ENCODE results near the gene ISLR. TPM values are rescaled to one million over a fixed set of nuclear protein-coding genes. Genes with fewer than 3 reads are reported as not detected.

Gene ISLR
- total RNA-seq, 1 donor from 2014 or later = 85.6 TPM

- Histone ChIP-seq H3K36me3 (ENCODE audit: control insufficient read depth in 3 of 3, insufficient read depth in 3 of 3, low read length in 3 of 3) (no peaks in the 10 kb centered on the region), H3K9ac (ENCODE audit: low read depth in 1 of 3, low read length in 3 of 3) (no peak within 1 kb of the TSS), H3K4me3 (ENCODE audit: low read length in 3 of 3) (no peak within 1 kb of the TSS), H3K27ac (ENCODE audit: low read depth, low read length) (no peak within 1 kb of the TSS), H3K4me1 (ENCODE audit: control insufficient read depth in 3 of 3, insufficient read depth in 3 of 3, low read length in 3 of 3) (peaks cover 9 to 10% (median 9%) of the 10 kb centered on the region in 3 donors), H3K9me3 (ENCODE audit: control insufficient read depth in 3 of 3, low read length in 3 of 3) (no peaks in the 10 kb centered on the region), H3K27me3 (ENCODE audit: control insufficient read depth in 3 of 3, insufficient read depth in 3 of 3, low read length in 3 of 3) (peaks cover 0 to 13% (median 8%) of the 10 kb centered on the region in 3 donors)
Observed at GRCh38 chr15:74202452-74203401, 29.2 kb downstream of the ISLR start, which contains the start of gene STRA6. TSS of gene STRA6 (minus strand) at chr15:74202787. CDS start at chr15:74202267, 520 bp downstream.

- Histone ChIP-seq H3K4me1 (ENCODE audit: control insufficient read depth in 3 of 3, insufficient read depth in 3 of 3, low read length in 3 of 3) (peaks cover 9 to 10% (median 9%) of the 10 kb centered on the region in 3 donors), H3K9ac (ENCODE audit: low read depth in 1 of 3, low read length in 3 of 3) (no peak overlapping the region), H3K4me3 (ENCODE audit: low read length in 3 of 3) (no peak overlapping the region), H3K27ac (ENCODE audit: low read depth, low read length) (no peak overlapping the region), H3K36me3 (ENCODE audit: control insufficient read depth in 3 of 3, insufficient read depth in 3 of 3, low read length in 3 of 3) (no peaks in the 10 kb centered on the region), H3K9me3 (ENCODE audit: control insufficient read depth in 3 of 3, low read length in 3 of 3) (no peaks in the 10 kb centered on the region), H3K27me3 (ENCODE audit: control insufficient read depth in 3 of 3, insufficient read depth in 3 of 3, low read length in 3 of 3) (peaks cover 0 to 16% (median 14%) of the 10 kb centered on the region in 3 donors)
Observed at GRCh38 chr15:74203914-74204431, 30.5 kb downstream of the ISLR start.

GRCh38 chr15:74205582-74205947 is 32.1 kb downstream of the ISLR start:
- Histone ChIP-seq H3K4me3 (ENCODE audit: low read length in 3 of 3) (no peak overlapping the region), H3K36me3 (ENCODE audit: control insufficient read depth in 3 of 3, insufficient read depth in 3 of 3, low read length in 3 of 3) (no peaks in the 10 kb centered on the region), H3K27ac (ENCODE audit: low read depth, low read length) (no peak overlapping the region), H3K27me3 (ENCODE audit: control insufficient read depth in 3 of 3, insufficient read depth in 3 of 3, low read length in 3 of 3) (peaks cover 0 to 22% (median 14%) of the 10 kb centered on the region in 3 donors), H3K9me3 (ENCODE audit: control insufficient read depth in 3 of 3, low read length in 3 of 3) (no peaks in the 10 kb centered on the region), H3K4me1 (ENCODE audit: control insufficient read depth in 3 of 3, insufficient read depth in 3 of 3, low read length in 3 of 3) (peaks cover 8 to 10% (median 9%) of the 10 kb centered on the region in 3 donors), H3K9ac (ENCODE audit: low read depth in 1 of 3, low read length in 3 of 3) (no peak overlapping the region)

GRCh38 chr15:74206801-74207281 is 33.3 kb downstream of the ISLR start:
- Histone ChIP-seq H3K27me3 (ENCODE audit: control insufficient read depth in 3 of 3, insufficient read depth in 3 of 3, low read length in 3 of 3) (peaks cover 0 to 17% (median 7%) of the 10 kb centered on the region in 3 donors), H3K4me1 (ENCODE audit: control insufficient read depth in 3 of 3, insufficient read depth in 3 of 3, low read length in 3 of 3) (peaks cover 0 to 3% (median 0%) of the 10 kb centered on the region in 3 donors), H3K9me3 (ENCODE audit: control insufficient read depth in 3 of 3, low read length in 3 of 3) (no peaks in the 10 kb centered on the region), H3K9ac (ENCODE audit: low read depth in 1 of 3, low read length in 3 of 3) (no peak overlapping the region), H3K27ac (ENCODE audit: low read depth, low read length) (no peak overlapping the region), H3K4me3 (ENCODE audit: low read length in 3 of 3) (no peak overlapping the region), H3K36me3 (ENCODE audit: control insufficient read depth in 3 of 3, insufficient read depth in 3 of 3, low read length in 3 of 3) (no peaks in the 10 kb centered on the region)

GRCh38 chr15:74207652-74208440 is 34.3 kb downstream of the ISLR start:
- Histone ChIP-seq H3K4me1 (ENCODE audit: control insufficient read depth in 3 of 3, insufficient read depth in 3 of 3, low read length in 3 of 3) (no peaks in the 10 kb centered on the region), H3K9ac (ENCODE audit: low read depth in 1 of 3, low read length in 3 of 3) (no peak overlapping the region), H3K27ac (ENCODE audit: low read depth, low read length) (no peak overlapping the region), H3K27me3 (ENCODE audit: control insufficient read depth in 3 of 3, insufficient read depth in 3 of 3, low read length in 3 of 3) (peaks cover 0 to 21% (median 6%) of the 10 kb centered on the region in 3 donors), H3K9me3 (ENCODE audit: control insufficient read depth in 3 of 3, low read length in 3 of 3) (no peaks in the 10 kb centered on the region), H3K4me3 (ENCODE audit: low read length in 3 of 3) (no peak overlapping the region), H3K36me3 (ENCODE audit: control insufficient read depth in 3 of 3, insufficient read depth in 3 of 3, low read length in 3 of 3) (no peaks in the 10 kb centered on the region)

- Histone ChIP-seq H3K4me3 (ENCODE audit: low read length in 3 of 3) (no peak overlapping the region), H3K36me3 (ENCODE audit: control insufficient read depth in 3 of 3, insufficient read depth in 3 of 3, low read length in 3 of 3) (no peaks in the 10 kb centered on the region), H3K4me1 (ENCODE audit: control insufficient read depth in 3 of 3, insufficient read depth in 3 of 3, low read length in 3 of 3) (no peaks in the 10 kb centered on the region), H3K9ac (ENCODE audit: low read depth in 1 of 3, low read length in 3 of 3) (no peak overlapping the region), H3K27me3 (ENCODE audit: control insufficient read depth in 3 of 3, insufficient read depth in 3 of 3, low read length in 3 of 3) (peaks cover 0 to 22% (median 6%) of the 10 kb centered on the region in 3 donors), H3K9me3 (ENCODE audit: control insufficient read depth in 3 of 3, low read length in 3 of 3) (no peaks in the 10 kb centered on the region), H3K27ac (ENCODE audit: low read depth, low read length) (no peak overlapping the region)
Observed at GRCh38 chr15:74208496-74208895, 35.0 kb downstream of the ISLR start.

- Histone ChIP-seq H3K36me3 (ENCODE audit: control insufficient read depth in 3 of 3, insufficient read depth in 3 of 3, low read length in 3 of 3) (no peaks in the 10 kb centered on the region), H3K27ac (ENCODE audit: low read depth, low read length) (no peak overlapping the region), H3K9ac (ENCODE audit: low read depth in 1 of 3, low read length in 3 of 3) (no peak overlapping the region), H3K9me3 (ENCODE audit: control insufficient read depth in 3 of 3, low read length in 3 of 3) (no peaks in the 10 kb centered on the region), H3K27me3 (ENCODE audit: control insufficient read depth in 3 of 3, insufficient read depth in 3 of 3, low read length in 3 of 3) (peaks cover 0 to 20% (median 6%) of the 10 kb centered on the region in 3 donors), H3K4me3 (ENCODE audit: low read length in 3 of 3) (no peak overlapping the region), H3K4me1 (ENCODE audit: control insufficient read depth in 3 of 3, insufficient read depth in 3 of 3, low read length in 3 of 3) (no peaks in the 10 kb centered on the region)
Observed at GRCh38 chr15:74208901-74209559, 35.5 kb downstream of the ISLR start.

- Histone ChIP-seq H3K9me3 (ENCODE audit: control insufficient read depth in 3 of 3, low read length in 3 of 3) (no peaks in the 10 kb centered on the region), H3K27me3 (ENCODE audit: control insufficient read depth in 3 of 3, insufficient read depth in 3 of 3, low read length in 3 of 3) (peaks cover 0 to 20% (median 6%) of the 10 kb centered on the region in 3 donors), H3K27ac (ENCODE audit: low read depth, low read length) (no peak overlapping the region), H3K9ac (ENCODE audit: low read depth in 1 of 3, low read length in 3 of 3) (no peak overlapping the region), H3K4me3 (ENCODE audit: low read length in 3 of 3) (no peak overlapping the region), H3K4me1 (ENCODE audit: control insufficient read depth in 3 of 3, insufficient read depth in 3 of 3, low read length in 3 of 3) (no peaks in the 10 kb centered on the region), H3K36me3 (ENCODE audit: control insufficient read depth in 3 of 3, insufficient read depth in 3 of 3, low read length in 3 of 3) (no peaks in the 10 kb centered on the region)
Observed at GRCh38 chr15:74209560-74209958, 36.0 kb downstream of the ISLR start.

GRCh38 chr15:74209997-74210671 is 36.6 kb downstream of the ISLR start:
- no peaks in the 10 kb centered on the region for H3K36me3 ChIP-seq (ENCODE audit: control insufficient read depth in 3 of 3, insufficient read depth in 3 of 3, low read length in 3 of 3)
- H3K27ac ChIP-seq (ENCODE audit: low read depth, low read length) = no peak overlapping the region
- no peak overlapping the region for H3K9ac ChIP-seq (ENCODE audit: low read depth in 1 of 3, low read length in 3 of 3)
- peaks cover 0 to 24% (median 8%) of the 10 kb centered on the region in 3 donors for H3K27me3 ChIP-seq (ENCODE audit: control insufficient read depth in 3 of 3, insufficient read depth in 3 of 3, low read length in 3 of 3)
- H3K4me3 ChIP-seq (ENCODE audit: low read length in 3 of 3) = no peak overlapping the region
- no peaks in the 10 kb centered on the region for H3K9me3 ChIP-seq (ENCODE audit: control insufficient read depth in 3 of 3, low read length in 3 of 3)
- no peaks in the 10 kb centered on the region for H3K4me1 ChIP-seq (ENCODE audit: control insufficient read depth in 3 of 3, insufficient read depth in 3 of 3, low read length in 3 of 3)
